Body of pancreas (tissue), 4 donors: ENCODE measurements around the gene RNF224.

ENCODE experiments used
- CTCF ChIP-seq, 7 experiments: fragments of 450-650 bp in 4 of 7; fragments of 200-600 bp in 3 of 7; sonication (generic) in 3 of 7; IDR thresholded peaks; one replicate each; pipeline ENCODE4 v1.5.1; 2016 to 2019; ENCODE audit warnings: antibody characterized with exemption in 7 of 7
- POLR2A ChIP-seq, 3 donors: fragments of 450-650 bp; IDR thresholded peaks; one replicate each; pipeline ENCODE4 v1.6.1; 2016; ENCODE audit warnings: antibody characterized with exemption in 3 of 3, mild to moderate bottlenecking in 2 of 3

GRCh38 chr9:137273095-137273490 lies 45.8 kb downstream of the RNF224 start:
- no peak for TF ChIP-seq CTCF (IDR thresholded peaks at IDR 0.05)
- TF ChIP-seq POLR2A (IDR thresholded peaks at IDR 0.05): no peak
